Heart right ventricle (tissue), 16 donors: ENCODE measurements around the gene FTH1. TPM values are rescaled to one million over a fixed set of nuclear protein-coding genes. Genes with fewer than 3 reads are reported as not detected.

ENCODE experiments used
- ATAC-seq, 8 donors: fragments of 200-7000 bp; cut with Tn5 transposase; one replicate each; pipeline ENCODE4 v1.9.1; 2020; ENCODE audit warnings: mild to moderate bottlenecking in 8 of 8, moderate library complexity in 8 of 8, moderate number of reproducible peaks in 1 of 8
- DNase-seq, 2 donors: peaks; one replicate each; pipeline ENCODE4 v3.0.0-alpha.2; 2020
- H3K27ac ChIP-seq, 10 donors: fragments of 200-600 bp; sonication (generic) in 2 of 10; one replicate each; pipeline versions ENCODE4 v1.5.0 to v1.8.0; 2020 to 2022; ENCODE audit warnings: mild to moderate bottlenecking in 3 of 10
- H3K27me3 ChIP-seq, 7 donors: fragments of 200-600 bp; one replicate each; pipeline ENCODE4 v1.8.0; 2021 to 2022; ENCODE audit warnings: mild to moderate bottlenecking in 2 of 7
- H3K36me3 ChIP-seq, 9 donors: fragments of 200-600 bp; sonication (generic) in 1 of 9; one replicate each; pipeline versions ENCODE4 v1.5.0 to v1.8.0; 2020 to 2022; ENCODE audit warnings: mild to moderate bottlenecking in 2 of 9
- H3K4me1 ChIP-seq, 9 donors: fragments of 200-600 bp; sonication (generic) in 1 of 9; one replicate each; pipeline versions ENCODE4 v1.5.0 to v1.8.0; 2020 to 2022; ENCODE audit warnings: mild to moderate bottlenecking in 4 of 9
- H3K4me3 ChIP-seq, 10 donors: fragments of 200-600 bp; sonication (generic) in 2 of 10; one replicate each; pipeline versions ENCODE4 v1.5.0 to v1.8.0; 2020 to 2022; ENCODE audit warnings: mild to moderate bottlenecking in 7 of 10, moderate library complexity in 2 of 10
- H3K9me3 ChIP-seq, 11 donors: fragments of 200-600 bp in 10 of 11; sonication (generic) in 2 of 11; one replicate each; pipeline versions ENCODE4 v1.5.0 to v1.8.0; 2013 to 2022; ENCODE audit warnings: mild to moderate bottlenecking in 2 of 11, control low read depth in 1 of 11, moderate library complexity in 1 of 11
- CTCF ChIP-seq, 9 donors: fragments of 200-600 bp; sonication (generic) in 2 of 9; IDR thresholded peaks; one replicate each; pipeline versions ENCODE4 v1.5.0 to v1.8.0; 2021 to 2022; ENCODE audit warnings: antibody characterized with exemption in 9 of 9, mild to moderate bottlenecking in 5 of 9, moderate library complexity in 1 of 9
- WGBS, 2 donors: extraction: QIAGEN DNeasy Blood & Tissue Kit; methylation state at CpG; one replicate each; pipeline ENCODE4 v1.1.7; 2013; ENCODE audit warnings: inconsistent platforms in 1 of 2; 5-methylcytosine and 5-hydroxymethylcytosine counted together
- intact Hi-C, 10 donors: fragments of 100-400 bp; cut with DNase I; formaldehyde crosslinking; loops; one replicate each; pipeline versions ENCODE4 v1.11.1 to v1.14.2; 2022
- polyA plus RNA-seq, 2 donors: library from polyadenylated mRNA; stranded (reverse); fragments of 200-250 nt; gene quantifications; one replicate each; pipeline ENCODE4 v1.2.3, GENCODE V29; 2013
- total RNA-seq, 10 donors: library from RNA; stranded (reverse); fragmentation: NEBNext Ultra II Directional in 3 of 10; extraction: Animal tissue kit (Norgen Biotek cat#: 25700) in 3 of 10; gene quantifications; one replicate each; pipeline versions ENCODE4 v1.2.1 to v1.2.4, GENCODE V29; 2021 to 2023
- donor health status: Arrhythmogenic right ventricular cardiomyopathy.
- donor health status: ischemic (EF 13 %, LVEDD 7.1; RV severe dilation, severe dysfunction).
- donor health status: healthy with polysubstance abuse.
- donor health status: DM: no; HTN: yes; CAD: no.
- donor health status: DM: no; HTN: no; CAD: no.
- donor health status: ischemic (EF 25% LVEDD 6.9; RV normal size, moderate dysfunction).
- donor health status: ischemic (EF 25% LVEDD 5.7; RV mildly dilated, moderate dysfunction).
- donor health status: healthy.
- donor health status: DM: yes; HTN: yes; CAD: no.
- donor health status: Ischemic cardiomyopathy.
- donor health status: ischemic (EF 35%, LVEDD 5.7; RV mildly dilated, moderate dysfunction).
- donor health status: nonischemic (EF 11% LVEDD 7.7; RV severe dilation, severe dysfunction).
- donor health status: DM: yes; HTN: yes; CAD: no.
- donor health status: PGD.
- donor health status: ischemic (EF 29% LVEDD 5.4; RV normal size, mild dysfunction).
- donor health status: nonischemic (EF 23%, LVEDD 6.1; RV moderate dilation, normal function).

The FTH1 gene
- total and polyA plus RNA-seq, 12 donors: 1,346 to 5,199 (median 2,962) TPM

- ATAC-seq (no peak), DNase-seq (no peak)
- Histone ChIP-seq H3K36me3 (no peaks in the 10 kb centered on the region), H3K27ac (no peak overlapping the region), H3K9me3 (peaks cover 0 to 29% (median 9%) of the 10 kb centered on the region in 11 donors), H3K4me3 (no peak overlapping the region), H3K27me3 (peaks cover 0 to 4% (median 0%) of the 10 kb centered on the region in 7 donors), H3K4me1 (no peaks in the 10 kb centered on the region)
- intact Hi-C loops: no loop called here
- 79 to 87% methylated on average over 2 of the region's 2 CpGs for WGBS, 2 donors
- TF ChIP-seq CTCF (IDR thresholded peaks at IDR 0.05): no peak
These were observed 31.6 kb downstream of the FTH1 start for GRCh38 chr11:61935861-61936260.

- intact Hi-C loops: no loop called here
- Histone ChIP-seq H3K36me3 (no peaks in the 10 kb centered on the region), H3K27ac (no peak overlapping the region), H3K27me3 (peaks cover 0 to 4% (median 0%) of the 10 kb centered on the region in 7 donors), H3K4me1 (no peaks in the 10 kb centered on the region), H3K4me3 (no peak overlapping the region), H3K9me3 (peaks cover 0 to 6% (median 0%) of the 10 kb centered on the region in 11 donors)
- DNase-seq (no peak), ATAC-seq (no peak)
- 91 to 93% methylated on average over 3 of the region's 3 CpGs for WGBS, 2 donors
- TF ChIP-seq CTCF (IDR thresholded peaks at IDR 0.05): no peak
These were observed 36.5 kb downstream of the FTH1 start for GRCh38 chr11:61930933-61931332.

GRCh38 chr11:61928606-61929005 lies 38.8 kb downstream of the FTH1 start:
- TF ChIP-seq CTCF (IDR thresholded peaks at IDR 0.05): no peak
- H3K4me1 ChIP-seq: peaks cover 0 to 11% (median 9%) of the 10 kb centered on the region in 9 donors
- no peak overlapping the region for H3K27ac ChIP-seq
- H3K36me3 ChIP-seq: no peaks in the 10 kb centered on the region
- DNase-seq: no peak
- no peak overlapping the region for H3K4me3 ChIP-seq
- intact Hi-C loops: no loop called here
- H3K9me3 ChIP-seq: no peaks in the 10 kb centered on the region
- no peak for ATAC-seq
- H3K27me3 ChIP-seq: peaks cover 0 to 4% (median 0%) of the 10 kb centered on the region in 7 donors

- Histone ChIP-seq H3K9me3 (no peaks in the 10 kb centered on the region), H3K36me3 (no peaks in the 10 kb centered on the region), H3K27ac (no peak overlapping the region), H3K4me1 (peaks cover 9 to 22% (median 20%) of the 10 kb centered on the region in 9 donors), H3K27me3 (peaks cover 0 to 4% (median 0%) of the 10 kb centered on the region in 7 donors), H3K4me3 (no peak overlapping the region)
- DNase-seq: no peak
- WGBS, 2 donors: 93 to 100% methylated on average over 1 of the region's 1 CpG
- intact Hi-C loops: no loop called here
- ATAC-seq: no peak
- no peak for TF ChIP-seq CTCF (IDR thresholded peaks at IDR 0.05)
These were observed 39.9 kb downstream of the FTH1 start for GRCh38 chr11:61927501-61927900.
